GM19099 (cell line): ENCODE results near the gene RERE.
A peak's percentile ranks its signal among the peaks of the same experiment; 100 is the strongest.

Experiments used
- POLR2A ChIP-seq: IDR thresholded peaks from 3 replicates; pipeline ENCODE4 v1.6.1; 2011; ENCODE audit warnings: low read depth; ENCODE audit not compliant: insufficient read length; ENCODE audit errors: extremely low read depth

RERE gene

DNA sequence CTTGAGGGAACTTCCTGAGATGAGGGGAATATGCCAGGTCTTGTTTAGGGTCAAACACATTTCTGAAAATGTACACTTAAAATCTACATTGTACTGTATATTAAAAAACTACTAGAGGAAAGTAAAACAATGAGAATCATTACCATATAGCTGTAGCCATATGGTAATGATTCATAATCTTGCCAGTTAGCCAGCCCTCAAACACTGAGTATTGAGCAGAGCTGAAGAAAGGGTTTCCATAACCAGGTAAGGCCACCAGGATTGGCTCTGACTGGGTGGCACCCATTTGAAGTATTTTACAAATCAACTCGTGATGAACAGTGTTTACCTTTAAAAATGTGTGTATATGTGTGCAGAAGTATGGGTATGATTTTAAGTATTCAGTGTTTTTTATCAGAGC lies 272.8 kb downstream of the RERE start:
- TF ChIP-seq POLR2A, result no peak

DNA sequence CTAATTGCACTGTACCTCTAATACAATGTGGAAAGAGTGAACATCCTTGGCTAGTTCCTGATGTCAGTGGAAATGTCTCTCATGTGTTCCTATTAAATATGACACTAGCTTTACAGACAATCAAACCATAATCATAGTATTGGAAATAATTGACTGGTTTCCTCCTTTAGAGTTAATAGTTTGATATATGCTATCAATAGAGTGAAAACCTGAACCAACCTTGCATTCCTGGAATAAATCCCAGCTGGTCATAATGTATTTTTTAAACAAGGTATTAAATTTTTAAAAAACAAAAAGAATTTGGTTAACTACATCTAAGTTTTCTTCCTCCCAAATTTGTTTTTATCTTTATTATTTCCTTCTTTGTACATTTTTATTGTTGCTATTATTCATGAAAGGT lies 273.5 kb downstream of the RERE start:
- no peak for TF ChIP-seq POLR2A

DNA sequence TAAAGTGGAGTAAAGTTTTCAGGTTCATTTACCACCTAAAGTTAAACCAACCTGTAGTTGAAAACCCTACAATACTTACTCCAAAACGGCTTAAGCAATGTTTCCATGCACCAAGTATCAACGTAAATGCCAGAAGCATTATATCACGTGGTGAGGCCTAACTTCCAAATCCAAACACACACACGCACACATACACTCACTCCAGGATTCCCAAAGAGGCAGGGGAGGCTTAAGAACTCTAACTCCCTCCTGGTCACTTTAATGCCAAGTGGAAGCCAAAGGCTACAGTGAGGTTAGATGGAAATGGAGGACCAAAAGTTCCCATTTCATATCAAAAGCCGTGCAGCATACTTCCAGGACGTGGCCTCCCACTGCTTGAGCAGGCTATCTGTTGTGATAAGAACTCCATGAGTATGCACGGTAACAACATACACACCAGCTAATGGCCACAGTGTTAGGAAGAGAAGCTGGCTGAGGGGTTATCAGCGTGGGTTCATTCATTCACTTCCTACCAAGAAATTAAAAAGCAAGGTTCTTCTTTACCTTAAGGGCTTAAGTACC lies 275.4 kb downstream of the RERE start:
- TF ChIP-seq POLR2A, result no peak

GRCh38 chr1:8540971-8541370 lies 276.5 kb downstream of the RERE start:
- no peak for TF ChIP-seq POLR2A

DNA sequence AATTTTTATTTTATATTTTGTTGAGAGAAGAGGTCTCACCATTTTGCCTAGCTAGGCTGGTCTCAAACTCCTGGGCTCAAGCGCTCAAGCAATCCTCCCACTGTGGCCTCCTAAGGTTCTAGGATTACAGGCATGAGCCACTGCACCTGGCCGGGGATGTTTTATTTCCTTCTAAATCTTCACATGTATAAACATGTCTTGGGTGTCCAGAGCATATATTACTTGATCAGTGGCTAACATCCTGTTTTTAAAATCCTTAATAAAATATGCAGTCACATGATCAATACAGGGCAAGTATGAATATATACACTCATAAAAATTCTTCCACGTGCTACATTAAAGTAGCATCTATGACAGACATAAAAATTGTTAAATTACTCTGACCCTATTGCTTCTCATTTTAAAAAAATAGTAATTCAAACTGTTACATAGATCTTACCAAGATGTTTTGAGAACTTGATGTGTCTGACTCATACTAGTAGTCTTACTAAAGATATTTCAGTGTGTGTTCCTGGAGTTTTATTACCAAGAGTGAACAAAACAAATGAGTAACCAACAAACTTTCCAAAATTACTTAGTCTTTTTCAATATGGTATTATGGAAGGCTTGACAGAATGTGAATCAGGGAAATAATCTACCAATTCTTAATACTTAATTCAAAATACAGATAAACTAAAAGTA lies 277.0 kb downstream of the RERE start:
- TF ChIP-seq POLR2A, result no peak

DNA sequence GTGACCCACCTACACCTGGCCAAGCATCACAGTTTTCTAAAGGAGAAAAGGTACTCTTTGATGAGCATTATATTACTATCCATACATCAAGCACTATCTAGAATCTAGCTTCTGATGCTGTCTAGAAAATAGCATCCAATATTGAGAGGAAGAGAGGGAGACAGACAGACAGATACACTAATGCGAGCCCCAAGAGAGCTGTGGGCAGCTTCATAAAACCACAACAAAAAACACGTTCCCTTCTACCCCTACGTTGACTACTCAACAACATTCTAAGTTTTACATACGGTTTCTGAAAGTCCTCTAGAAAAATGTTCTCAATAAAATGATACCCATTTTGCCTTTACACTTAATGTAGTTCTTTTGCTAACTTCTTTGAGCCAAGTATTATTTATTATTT lies 277.8 kb downstream of the RERE start:
- TF ChIP-seq POLR2A, result no peak

DNA sequence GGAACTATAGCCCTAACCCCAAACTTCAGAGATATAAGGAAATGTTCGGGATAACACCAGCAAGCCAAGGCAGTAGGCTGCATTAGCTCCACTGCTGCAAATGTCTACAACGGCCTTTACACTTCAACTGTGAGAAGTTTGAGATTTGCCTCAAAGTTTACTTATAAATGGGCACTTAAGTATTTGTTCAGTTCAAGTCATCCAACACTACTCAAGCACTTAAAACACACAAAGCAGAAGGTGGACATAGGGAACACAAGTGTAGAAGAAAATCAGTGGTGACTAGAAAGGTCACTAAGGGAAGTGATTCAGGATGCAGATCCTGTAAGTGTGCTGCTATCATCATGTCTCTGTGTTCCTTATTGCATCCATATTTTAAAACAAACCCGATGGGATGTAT lies 278.9 kb downstream of the RERE start:
- no peak for TF ChIP-seq POLR2A

GRCh38 chr1:8537991-8538390 lies 279.4 kb downstream of the RERE start:
- no peak for TF ChIP-seq POLR2A

DNA sequence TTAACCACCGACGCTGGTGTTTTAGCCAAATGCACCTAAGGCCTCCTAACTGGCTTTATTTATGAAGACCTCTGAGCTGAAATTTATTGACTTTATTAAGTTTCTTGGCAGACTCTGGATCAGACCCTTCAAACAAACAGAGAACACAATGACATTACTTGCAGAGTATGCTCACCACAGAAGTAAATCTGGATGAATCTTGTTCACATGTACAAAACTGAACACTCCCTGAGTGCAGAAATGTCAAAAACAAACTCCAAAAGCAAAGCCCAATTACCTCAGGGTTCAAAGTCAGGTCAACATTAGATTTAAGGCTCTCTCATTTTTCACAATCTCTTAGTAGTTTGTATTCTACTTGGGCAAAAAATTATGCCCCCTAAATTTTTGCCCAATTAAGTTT lies 280.9 kb downstream of the RERE start:
- TF ChIP-seq POLR2A, result no peak

- TF ChIP-seq POLR2A, result no peak
Observed at GRCh38 chr1:8533907-8534306, 283.5 kb downstream of the RERE start.

GRCh38 chr1:8533124-8533523 lies 284.3 kb downstream of the RERE start:
- peak; percentile 20 for TF ChIP-seq POLR2A

GRCh38 chr1:8529901-8530300 lies 287.5 kb downstream of the RERE start:
- TF ChIP-seq POLR2A, result no peak

GRCh38 chr1:8527941-8528340 lies 289.5 kb downstream of the RERE start:
- no peak for TF ChIP-seq POLR2A

DNA sequence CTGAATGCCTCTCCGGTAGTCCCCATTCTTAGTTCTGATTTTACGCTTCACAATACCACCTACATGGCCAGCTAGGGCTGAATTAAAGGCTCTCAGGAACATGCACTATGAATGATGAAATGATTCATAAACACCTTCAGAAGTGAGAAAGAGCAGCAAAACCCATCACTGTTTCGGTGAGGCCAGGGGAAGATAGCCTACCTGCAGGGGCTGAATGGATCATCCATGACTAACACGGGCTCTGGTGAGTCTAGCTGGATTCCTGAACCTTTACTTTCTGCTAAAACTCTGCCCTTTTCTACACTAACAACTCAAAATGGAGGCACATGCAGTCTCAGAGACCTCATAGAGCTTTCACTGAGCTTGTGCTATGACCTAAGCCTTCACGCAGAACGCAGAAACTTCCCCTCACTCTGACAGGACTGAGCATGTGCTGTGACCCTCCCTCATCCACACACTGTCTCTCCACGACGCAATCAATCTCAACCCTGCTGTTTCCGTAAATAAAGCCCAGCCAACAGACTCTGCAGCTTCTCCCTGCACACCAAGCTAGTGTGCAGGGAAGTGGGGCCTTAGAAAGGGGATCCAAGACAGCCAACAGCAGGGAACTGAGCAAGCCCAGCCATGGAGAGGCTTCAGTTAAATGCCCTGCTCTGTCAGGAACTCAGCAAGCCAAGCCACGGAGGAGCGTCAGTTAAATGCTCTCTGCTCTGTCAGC lies 291.7 kb downstream of the RERE start:
- peak; percentile 30 for TF ChIP-seq POLR2A

DNA sequence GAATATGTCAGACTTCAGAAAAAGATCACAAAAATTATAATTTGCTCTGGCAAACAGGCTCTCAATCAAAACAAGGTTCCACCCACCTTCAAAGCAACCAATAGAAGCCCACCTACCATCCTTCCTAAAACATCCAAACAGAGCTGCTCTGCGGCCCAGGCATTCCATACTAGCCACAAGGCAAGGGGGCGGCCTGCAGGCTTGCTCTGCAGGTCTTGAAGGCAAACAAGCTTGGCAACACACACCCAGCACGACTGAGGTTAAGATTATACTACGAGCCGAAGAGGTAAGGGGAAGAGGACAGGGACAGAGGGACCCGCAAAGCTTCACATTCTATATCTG lies 292.3 kb downstream of the RERE start:
- TF ChIP-seq POLR2A, result no peak

DNA sequence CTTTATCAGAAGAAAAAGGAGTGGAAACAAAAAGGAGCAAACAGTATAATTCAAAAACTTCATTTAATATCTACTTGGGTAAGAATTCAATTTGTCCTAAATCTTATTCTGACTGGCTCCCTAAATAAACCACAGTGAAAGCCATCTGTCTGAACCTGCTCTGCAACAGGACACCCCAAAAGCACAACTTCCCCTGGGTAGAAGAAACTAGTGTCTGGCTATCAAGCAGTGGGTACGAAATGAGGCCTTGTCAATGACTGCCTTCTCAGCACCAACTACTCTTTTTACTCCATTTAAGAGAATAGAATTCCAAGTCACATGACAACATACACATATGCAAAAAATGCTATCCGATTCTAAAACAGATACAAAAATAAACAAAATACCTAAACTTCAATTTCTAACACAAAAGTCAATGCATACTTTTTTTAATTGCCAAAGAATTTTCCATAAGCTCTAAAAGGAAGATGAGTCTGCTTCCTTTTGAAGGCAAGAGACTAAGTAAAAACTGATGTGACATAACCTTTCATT lies 292.7 kb downstream of the RERE start:
- no peak for TF ChIP-seq POLR2A

GRCh38 chr1:8523666-8524206 lies 293.7 kb downstream of the RERE start:
- no peak for TF ChIP-seq POLR2A

GRCh38 chr1:8520483-8520966 lies 296.9 kb downstream of the RERE start:
- no peak for TF ChIP-seq POLR2A
